Left cardiac atrium (tissue), 4 donors: ENCODE measurements around the gene KCNJ6. TPM values are rescaled to one million over a fixed set of nuclear protein-coding genes. Genes with fewer than 3 reads are reported as not detected.
A peak's percentile ranks its signal among the peaks of the same experiment; 100 is the strongest.

Source experiments
- ATAC-seq, 2 donors: fragments of 200-7000 bp; cut with Tn5 transposase; one replicate each; pipeline ENCODE4 v1.9.1; 2020; ENCODE audit warnings: mild to moderate bottlenecking in 2 of 2, moderate library complexity in 2 of 2
- DNase-seq: peaks from one replicate; pipeline ENCODE4 v3.0.0-alpha.2; 2020
- intact Hi-C, 2 donors: fragments of 100-400 bp; cut with DNase I; formaldehyde crosslinking; loops; one replicate each; pipeline versions ENCODE4 v1.14.1 to v1.15.1; 2022 to 2023
- total RNA-seq, 2 donors: library from RNA; stranded (reverse); fragmentation: NEBNext Ultra II Directional; extraction: Animal tissue kit (Norgen Biotek cat#: 25700); gene quantifications; one replicate each; pipeline ENCODE4 v1.2.1, GENCODE V29; 2021
- donor health status: DM: no; HTN: yes; CAD: no.
- donor health status: DM: no; HTN: yes; CAD: no; lungs with severe emphysema.
- donor health status: DM: yes; HTN: yes; CAD: no.
- donor health status: Dilated cardiomyopathy.

Gene KCNJ6
- total RNA-seq, 2 donors from 2014 or later, result not detected

GRCh38 chr21:37909936-37910335, 6.3 kb downstream of the KCNJ6 start:
- no peak for ATAC-seq
- intact Hi-C loops, result loop anchor here in 1 of 2 donors (10.0 kb wide), 1 partner anchor 195 kb away; no protein-coding TSS in a partner anchor
- DNase-seq, result no peak

- intact Hi-C loops, result no loop called here
- DNase-seq (no peak), ATAC-seq (no peak)
These were observed 7.6 kb downstream of the KCNJ6 start for GRCh38 chr21:37908691-37909090.

GRCh38 chr21:37907076-37907475, 9.2 kb downstream of the KCNJ6 start:
- ATAC-seq, result no peak
- no peak for DNase-seq
- intact Hi-C loops, result no loop called here

- no peak for DNase-seq
- intact Hi-C loops, result no loop called here
- ATAC-seq, result no peak
These were observed 11.0 kb downstream of the KCNJ6 start for GRCh38 chr21:37905291-37905690.

GRCh38 chr21:37904856-37905255, 11.4 kb downstream of the KCNJ6 start:
- intact Hi-C loops, result no loop called here
- peak; percentile 28 for DNase-seq

GRCh38 chr21:37903396-37903795, 12.9 kb downstream of the KCNJ6 start:
- ATAC-seq, result no peak
- no peak for DNase-seq
- intact Hi-C loops, result no loop called here

More at GRCh38 chr21:37904856-37905255, 11.4 kb downstream of the KCNJ6 start:
- peak; percentile 88 to 94 for ATAC-seq

- ATAC-seq (no peak), DNase-seq (no peak)
- intact Hi-C loops, result no loop called here
These were observed 17.1 kb downstream of the KCNJ6 start for GRCh38 chr21:37899146-37899545.

- intact Hi-C loops, result no loop called here
- DNase-seq (no peak), ATAC-seq (no peak)
These were observed 19.5 kb downstream of the KCNJ6 start for GRCh38 chr21:37896788-37897187.

GRCh38 chr21:37891972-37892371, 24.3 kb downstream of the KCNJ6 start:
- intact Hi-C loops, result no loop called here
- DNase-seq (no peak), ATAC-seq (no peak)

- ATAC-seq, result no peak
- intact Hi-C loops, result no loop called here
These were observed 27.6 kb downstream of the KCNJ6 start for GRCh38 chr21:37888659-37889058.

GRCh38 chr21:37886726-37887299, 29.4 kb downstream of the KCNJ6 start:
- ATAC-seq (no peak), DNase-seq (no peak)
- intact Hi-C loops, result no loop called here

More at GRCh38 chr21:37888659-37889058, 27.6 kb downstream of the KCNJ6 start:
- DNase-seq, result no peak

- DNase-seq (no peak), ATAC-seq (no peak)
- intact Hi-C loops, result no loop called here
These were observed 30.1 kb downstream of the KCNJ6 start for GRCh38 chr21:37886120-37886519.

GRCh38 chr21:37878946-37879660, 37.2 kb downstream of the KCNJ6 start:
- DNase-seq (no peak), ATAC-seq (peak in 1 of 2 donors; percentile 71)
- intact Hi-C loops, result no loop called here

- no peak for DNase-seq
- intact Hi-C loops, result no loop called here
- ATAC-seq, result no peak
These were observed 38.2 kb downstream of the KCNJ6 start for GRCh38 chr21:37877888-37878684.

- DNase-seq, result no peak
- peak in 1 of 2 donors; percentile 76 for ATAC-seq
- intact Hi-C loops, result no loop called here
These were observed 39.1 kb downstream of the KCNJ6 start for GRCh38 chr21:37877171-37877570.

GRCh38 chr21:37876561-37876960, 39.7 kb downstream of the KCNJ6 start:
- no peak for ATAC-seq
- intact Hi-C loops, result no loop called here
- no peak for DNase-seq

GRCh38 chr21:37874904-37875780, 41.1 kb downstream of the KCNJ6 start:
- no peak for ATAC-seq
- DNase-seq, result no peak
- intact Hi-C loops, result no loop called here

- ATAC-seq, result no peak
- intact Hi-C loops, result no loop called here
- DNase-seq, result no peak
These were observed 41.8 kb downstream of the KCNJ6 start for GRCh38 chr21:37874481-37874880.

GRCh38 chr21:37873655-37874054, 42.6 kb downstream of the KCNJ6 start:
- intact Hi-C loops, result no loop called here
- ATAC-seq (peak in 1 of 2 donors; percentile 39), DNase-seq (no peak)
